ENCODE data around the gene KAT2B. TPM values are rescaled to one million over a fixed set of nuclear protein-coding genes. Genes with fewer than 3 reads are reported as not detected.

KAT2B gene
- total RNA-seq, 4 donors from 2014 or later, result 12.8 to 52.1 (median 35.2) TPM

DNA sequence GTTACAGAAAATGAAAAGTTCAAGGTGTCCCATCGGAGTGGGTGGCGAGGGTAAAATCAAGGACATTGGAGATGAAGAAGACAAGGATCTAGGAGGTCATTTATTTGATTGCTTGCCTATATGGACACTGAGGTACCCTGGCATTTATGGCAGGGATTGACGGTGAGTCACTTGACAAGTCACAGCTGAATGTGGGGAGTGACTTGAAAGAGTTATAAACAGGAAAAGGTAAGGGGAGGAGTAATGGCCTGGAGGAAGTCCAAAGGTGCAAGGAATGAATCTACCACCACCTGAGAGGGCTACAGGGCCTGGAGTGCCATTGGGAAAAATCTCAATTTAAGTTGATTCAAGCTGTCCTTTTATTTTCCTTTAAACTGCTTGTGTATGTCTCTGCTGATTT is 157.5 kb downstream of the KAT2B start:
- TF ChIP-seq POLR2A (IDR thresholded peaks at IDR 0.05), result no peak
- TF ChIP-seq, protein P1, sequence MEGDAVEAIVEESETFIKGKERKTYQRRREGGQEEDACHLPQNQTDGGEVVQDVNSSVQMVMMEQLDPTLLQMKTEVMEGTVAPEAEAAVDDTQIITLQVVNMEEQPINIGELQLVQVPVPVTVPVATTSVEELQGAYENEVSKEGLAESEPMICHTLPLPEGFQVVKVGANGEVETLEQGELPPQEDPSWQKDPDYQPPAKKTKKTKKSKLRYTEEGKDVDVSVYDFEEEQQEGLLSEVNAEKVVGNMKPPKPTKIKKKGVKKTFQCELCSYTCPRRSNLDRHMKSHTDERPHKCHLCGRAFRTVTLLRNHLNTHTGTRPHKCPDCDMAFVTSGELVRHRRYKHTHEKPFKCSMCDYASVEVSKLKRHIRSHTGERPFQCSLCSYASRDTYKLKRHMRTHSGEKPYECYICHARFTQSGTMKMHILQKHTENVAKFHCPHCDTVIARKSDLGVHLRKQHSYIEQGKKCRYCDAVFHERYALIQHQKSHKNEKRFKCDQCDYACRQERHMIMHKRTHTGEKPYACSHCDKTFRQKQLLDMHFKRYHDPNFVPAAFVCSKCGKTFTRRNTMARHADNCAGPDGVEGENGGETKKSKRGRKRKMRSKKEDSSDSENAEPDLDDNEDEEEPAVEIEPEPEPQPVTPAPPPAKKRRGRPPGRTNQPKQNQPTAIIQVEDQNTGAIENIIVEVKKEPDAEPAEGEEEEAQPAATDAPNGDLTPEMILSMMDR (IDR thresholded peaks at IDR 0.05), result no peak
- no peaks in the 10 kb centered on the region for H3K36me3 ChIP-seq
- DNase-seq, result no peak
- H3K4me3 ChIP-seq, result no peak overlapping the region
- no peak overlapping the region for H3K27ac ChIP-seq
- H3K27me3 ChIP-seq, result no peaks in the 10 kb centered on the region
- H3K4me1 ChIP-seq, result no peaks in the 10 kb centered on the region
- intact Hi-C loops (cut with DNase I; ENCODE audit: low total_unique reads), result no loop called here
- no peaks in the 10 kb centered on the region for H3K9me3 ChIP-seq

DNA sequence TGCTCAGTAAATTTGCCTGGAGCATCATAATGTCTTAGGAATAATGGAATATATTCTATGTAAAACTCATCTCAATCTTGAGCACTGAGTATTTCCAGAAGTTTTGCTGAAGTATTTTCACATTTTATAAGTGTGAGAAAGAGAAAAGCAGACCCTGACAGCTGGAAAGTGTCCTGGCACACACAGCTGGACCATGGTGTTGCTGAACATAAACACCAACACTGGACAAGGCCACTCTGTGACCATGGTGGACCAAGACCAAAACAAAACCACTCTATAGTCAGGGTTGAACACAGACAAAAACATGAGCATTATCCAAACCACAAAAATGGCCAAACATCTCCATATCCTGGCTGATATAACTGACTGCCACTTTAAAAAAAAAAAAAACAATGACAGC is 160.9 kb downstream of the KAT2B start:
- intact Hi-C loops (cut with DNase I; ENCODE audit: low total_unique reads), result no loop called here
- no peaks in the 10 kb centered on the region for H3K36me3 ChIP-seq
- no peak overlapping the region for H3K27ac ChIP-seq
- no peaks in the 10 kb centered on the region for H3K4me1 ChIP-seq
- no peaks in the 10 kb centered on the region for H3K27me3 ChIP-seq
- no peak overlapping the region for H3K4me3 ChIP-seq
- TF ChIP-seq POLR2A (IDR thresholded peaks at IDR 0.05), result no peak
- TF ChIP-seq, protein P1 (IDR thresholded peaks at IDR 0.05), result no peak
- no peak for DNase-seq
- H3K9me3 ChIP-seq, result peaks cover 0 to 2% of the 10 kb centered on the region in 2 donors

Small RNA genes within 50 kb of the gene (microRNA-seq; reads per million reads assigned to microRNA genes)
- not detected for gene MIR3135A (ENCODE audit: borderline microRNAs expressed, borderline replicate concordance)

Small RNA genes within 50 kb of the gene (small RNA-seq; reads per million reads assigned to genes)
- not detected for gene MIR3135A
- not detected for gene RNU4-85P
- gene RPL39P18, result not detected

Other genes with a start within 250 kb of the KAT2B start
- 1 to 10 TPM in 2 of 4 donors, under 1 TPM in 1, not detected in 1; under 0.01 to 5.7 (median 1.2) TPM for gene EFHB, start 106.2 kb upstream of the KAT2B start, total RNA-seq
- gene RAB5A, start 93.3 kb upstream of the KAT2B start, total RNA-seq, result 10 to 100 TPM; 34.1 to 76.4 (median 60.0) TPM
- not detected for gene PP2D1, start 28.2 kb upstream of the KAT2B start, total RNA-seq
- 1 to 10 TPM in 1 of 4 donors, not detected in 3; 7.2 TPM for gene SGO1, start 145.8 kb downstream of the KAT2B start, total RNA-seq

Data from uterus (tissue), 4 donors.